Glomerular visceral epithelial cell (primary cell): Measurements from ENCODE around the gene NAGLU.
"Not testable (repeated sequence)": the region's sequence is repeated elsewhere in the genome, so short reads cannot be mapped to it uniquely, and the experiment has no call there.

ENCODE experiments used
- DNase-seq: peaks from one replicate; pipeline ENCODE4 v3.0.0-alpha.2; 2016; ENCODE audit errors: extremely low spot score

NAGLU gene

DNA sequence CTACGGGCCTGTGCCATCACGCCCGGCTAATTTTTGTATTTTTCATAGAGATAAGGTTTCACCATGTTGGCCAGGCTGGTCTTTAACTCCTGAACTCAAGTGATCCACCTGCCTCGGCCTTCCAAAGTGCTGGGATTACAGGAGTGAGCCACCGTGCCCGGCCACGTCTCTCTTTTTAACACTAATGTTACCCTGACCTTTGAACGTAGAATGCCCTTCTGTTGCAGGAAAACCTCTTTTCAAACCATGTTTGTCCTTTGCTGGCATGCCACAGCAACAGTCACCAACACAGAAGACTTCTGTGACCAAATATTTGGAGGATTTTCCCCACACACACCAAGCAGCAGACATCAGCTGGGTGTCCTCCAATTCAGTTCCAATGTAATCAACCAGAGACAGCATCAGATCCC, 8.8 kb downstream of the NAGLU start:
- DNase-seq: no peak

DNA sequence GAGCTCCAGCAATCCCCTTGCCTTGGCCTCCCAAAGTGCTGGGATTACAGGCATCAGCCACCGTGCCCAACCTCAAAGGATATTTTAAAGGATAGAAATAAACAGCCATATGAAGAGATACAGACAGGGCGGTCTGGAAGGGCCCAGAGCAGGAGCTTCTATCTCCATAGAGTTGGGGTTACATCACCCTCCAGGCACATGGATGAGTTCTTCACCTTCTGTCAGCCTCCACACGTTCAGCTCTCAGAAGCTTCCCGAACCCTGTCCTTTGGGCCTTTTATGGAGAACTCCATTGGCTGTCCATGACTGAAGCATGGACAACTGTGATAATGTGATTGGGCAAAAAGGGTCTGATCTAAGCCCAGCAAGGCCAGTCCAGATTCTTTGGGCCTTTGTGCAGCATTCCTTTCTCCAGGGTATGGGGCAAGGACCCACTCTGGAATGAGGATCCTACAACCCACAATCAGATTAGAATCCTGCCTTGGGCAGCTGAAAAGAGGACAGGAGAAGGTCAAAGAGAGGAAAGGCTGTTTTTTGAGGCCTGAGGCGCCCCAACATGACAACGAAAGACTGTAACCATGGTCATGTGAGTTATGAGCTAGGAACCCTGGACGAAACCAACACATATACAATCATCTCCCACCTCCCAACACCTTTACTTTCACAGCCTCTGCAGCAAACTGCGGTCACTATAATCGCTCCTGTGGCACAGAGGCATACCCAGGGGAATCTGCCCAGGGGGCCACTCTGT, 9.9 kb downstream of the NAGLU start:
- not testable (repeated sequence) for DNase-seq

DNA sequence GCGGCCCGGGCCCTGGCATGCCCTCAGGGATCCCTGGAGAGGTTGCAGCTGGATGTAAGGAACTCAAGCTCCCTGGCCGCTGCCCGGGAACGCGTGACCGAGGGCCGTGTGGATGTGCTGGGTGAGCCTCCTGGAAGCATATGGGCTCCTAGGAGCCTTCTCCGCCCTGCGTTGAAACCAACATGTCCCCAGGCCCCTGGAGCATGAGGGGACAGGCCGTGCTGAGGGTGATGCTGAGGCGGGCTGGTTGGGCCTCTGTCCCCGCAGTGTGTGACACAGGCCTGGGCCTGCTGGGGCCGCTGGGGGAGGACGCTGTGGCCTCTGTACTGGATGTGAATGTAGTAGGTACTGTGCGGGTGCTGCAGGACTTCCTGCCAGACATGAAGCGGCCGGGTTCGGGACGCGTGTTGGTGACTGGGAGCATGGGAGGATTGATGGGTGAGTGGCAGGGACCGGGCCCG, 11.0 kb downstream of the NAGLU start:
- no peak for DNase-seq

DNA sequence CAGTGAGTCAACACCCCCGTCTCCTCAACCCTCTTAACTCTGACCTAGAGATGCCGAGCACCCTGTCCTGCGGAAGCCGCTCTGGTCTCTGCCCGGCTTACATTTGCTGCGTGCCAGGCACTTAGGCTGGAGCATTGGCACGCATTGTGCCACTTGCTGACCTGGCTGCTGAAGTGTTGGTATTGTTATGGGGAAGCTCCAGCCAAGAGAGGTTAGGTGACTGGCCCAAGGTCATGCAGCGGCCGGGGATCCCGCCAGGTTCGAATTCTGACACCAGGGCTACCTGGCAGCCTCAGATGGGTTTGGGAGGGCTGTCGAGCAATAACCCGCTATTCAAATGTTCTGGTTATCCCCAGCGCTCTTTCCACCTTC, 11.6 kb downstream of the NAGLU start:
- DNase-seq: no peak

DNA sequence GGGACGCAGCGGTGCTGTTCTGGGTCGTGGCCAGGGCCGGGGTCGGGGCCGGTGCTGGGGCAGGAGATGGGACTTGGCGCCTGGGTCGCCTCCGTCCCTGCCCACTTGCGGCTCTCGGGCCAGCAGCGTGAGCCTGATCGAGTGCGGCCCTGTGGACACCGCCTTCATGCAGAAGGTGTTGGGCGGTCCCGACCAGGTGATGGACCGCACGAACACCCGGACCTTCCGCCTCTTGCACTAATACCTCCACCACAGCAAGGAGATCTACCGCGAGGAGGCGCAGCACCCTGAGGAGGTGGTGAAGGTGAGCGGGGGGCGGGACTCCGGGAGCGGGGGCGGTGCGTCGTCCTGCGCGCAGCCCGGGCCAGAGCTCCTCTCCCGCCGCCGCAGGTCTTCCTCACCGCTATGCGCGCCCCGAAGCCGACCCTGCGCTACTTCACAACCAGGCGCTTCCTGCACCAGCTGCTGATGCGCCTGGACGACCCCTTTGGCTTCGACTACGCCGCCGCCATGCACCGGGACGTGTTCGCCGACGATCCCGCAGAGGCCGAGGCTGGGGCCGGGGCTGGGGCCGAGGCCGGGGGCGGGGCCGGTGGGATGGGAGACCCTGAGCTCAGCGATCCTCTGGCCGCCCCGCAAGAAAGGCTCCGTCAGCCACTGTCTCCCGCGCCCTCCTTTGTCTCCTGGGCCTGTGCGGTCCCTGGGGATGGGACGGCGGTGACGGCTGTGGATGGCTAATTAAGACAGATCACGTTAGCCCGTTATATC, 12.2 kb downstream of the NAGLU start:
- DNase-seq: no peak

DNA sequence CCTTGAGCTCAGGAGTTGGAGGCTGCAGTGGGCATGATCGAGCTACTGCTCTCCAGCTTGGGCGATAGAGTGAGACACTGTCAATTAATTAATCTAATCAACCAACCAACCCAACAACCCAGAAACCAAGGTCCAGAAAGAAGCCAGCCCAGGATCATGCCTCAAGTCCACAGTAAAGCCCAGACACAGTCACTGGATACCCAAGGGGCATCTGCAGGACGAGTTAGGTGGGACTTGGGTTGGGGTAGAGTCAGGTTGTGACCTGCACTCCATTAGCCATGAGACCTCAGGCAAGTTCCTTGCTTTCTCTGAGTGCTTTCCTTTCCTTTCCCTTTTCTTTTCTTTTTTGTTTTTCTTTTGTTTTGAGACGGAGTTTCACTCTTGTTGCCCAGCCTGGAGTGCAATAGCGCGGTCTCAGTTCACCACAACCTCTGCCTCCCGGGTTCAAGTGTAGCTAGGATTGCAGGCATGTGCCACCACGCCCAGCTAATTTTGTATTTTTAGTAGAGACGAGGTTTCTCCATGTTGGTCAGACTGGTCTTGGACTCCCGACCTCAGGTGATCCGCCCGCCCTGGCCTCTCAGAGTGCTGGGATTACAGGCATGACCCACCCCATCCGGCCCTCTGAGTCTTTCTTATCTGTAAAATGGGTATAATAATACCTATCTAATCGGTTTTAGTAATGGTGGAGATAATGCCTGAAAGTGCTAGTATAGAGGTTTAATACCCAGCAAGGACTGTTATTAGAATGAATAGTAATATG, 13.1 kb downstream of the NAGLU start:
- DNase-seq: no peak

DNA sequence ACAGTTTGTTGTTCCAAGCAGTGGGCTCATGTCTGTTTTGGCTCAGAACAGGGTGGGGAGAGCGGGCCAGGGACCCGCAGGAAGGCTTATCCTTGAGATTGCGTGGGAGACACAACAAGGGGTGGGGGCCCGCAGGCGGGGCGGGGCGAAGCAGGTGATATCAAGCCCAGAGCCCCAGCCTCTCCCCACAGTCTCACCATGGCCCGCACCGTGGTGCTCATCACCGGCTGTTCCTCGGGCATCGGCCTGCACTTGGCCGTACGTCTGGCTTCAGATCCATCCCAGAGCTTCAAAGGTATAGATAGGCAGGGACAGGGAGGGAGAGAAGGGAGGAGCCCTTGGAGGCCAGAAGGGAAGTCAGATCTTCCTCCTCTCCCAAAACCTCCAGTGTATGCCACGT, 16.7 kb downstream of the NAGLU start, which contains the start of gene HSD17B1:
TSS of gene HSD17B1 (plus strand) at position 188 of the 400 bp plus-strand sequence. CDS start at position 199, 11 bp downstream.
- DNase-seq: not testable (repeated sequence)

DNA sequence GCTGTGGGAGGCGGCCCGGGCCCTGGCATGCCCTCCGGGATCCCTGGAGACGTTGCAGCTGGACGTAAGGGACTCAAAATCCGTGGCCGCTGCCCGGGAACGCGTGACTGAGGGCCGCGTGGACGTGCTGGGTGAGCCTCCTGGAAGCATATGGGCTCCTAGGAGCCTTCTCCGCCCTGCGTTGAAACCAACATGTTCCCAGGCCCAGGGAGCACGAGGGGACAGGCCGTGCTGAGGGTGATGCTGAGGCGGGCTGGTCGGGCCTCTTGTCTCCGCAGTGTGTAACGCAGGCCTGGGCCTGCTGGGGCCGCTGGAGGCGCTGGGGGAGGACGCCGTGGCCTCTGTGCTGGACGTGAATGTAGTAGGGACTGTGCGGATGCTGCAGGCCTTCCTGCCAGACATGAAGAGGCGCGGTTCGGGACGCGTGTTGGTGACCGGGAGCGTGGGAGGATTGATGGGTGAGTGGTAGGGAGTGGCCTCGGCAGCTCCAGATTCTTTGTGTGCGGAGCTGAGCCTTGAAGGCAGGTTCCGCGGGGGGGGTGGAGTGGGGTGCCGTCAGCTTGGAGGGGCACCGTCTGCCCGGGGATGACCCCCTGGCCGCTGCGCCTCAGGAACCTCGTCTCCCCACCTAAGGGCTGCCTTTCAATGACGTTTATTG, 17.2 kb downstream of the NAGLU start:
- no peak for DNase-seq

DNA sequence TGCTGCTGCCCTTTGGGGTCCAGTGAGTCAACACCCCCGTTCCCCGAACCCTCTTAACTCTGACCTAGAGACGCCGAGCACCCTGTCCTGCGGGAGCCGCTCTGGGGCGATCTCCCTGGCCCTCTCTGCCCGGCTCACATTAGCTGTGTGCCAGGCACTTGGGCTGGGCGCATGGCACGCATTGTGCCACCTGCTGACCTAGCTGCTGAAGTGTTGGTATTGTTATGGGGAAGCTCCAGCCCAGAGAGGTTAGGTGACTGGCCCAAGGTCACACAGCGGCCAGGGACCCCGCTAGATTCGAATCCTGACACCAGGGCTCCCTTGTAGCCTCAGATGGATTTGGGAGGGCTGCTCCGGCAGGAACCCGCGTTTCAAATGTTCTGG, 17.8 kb downstream of the NAGLU start:
- DNase-seq: no peak

DNA sequence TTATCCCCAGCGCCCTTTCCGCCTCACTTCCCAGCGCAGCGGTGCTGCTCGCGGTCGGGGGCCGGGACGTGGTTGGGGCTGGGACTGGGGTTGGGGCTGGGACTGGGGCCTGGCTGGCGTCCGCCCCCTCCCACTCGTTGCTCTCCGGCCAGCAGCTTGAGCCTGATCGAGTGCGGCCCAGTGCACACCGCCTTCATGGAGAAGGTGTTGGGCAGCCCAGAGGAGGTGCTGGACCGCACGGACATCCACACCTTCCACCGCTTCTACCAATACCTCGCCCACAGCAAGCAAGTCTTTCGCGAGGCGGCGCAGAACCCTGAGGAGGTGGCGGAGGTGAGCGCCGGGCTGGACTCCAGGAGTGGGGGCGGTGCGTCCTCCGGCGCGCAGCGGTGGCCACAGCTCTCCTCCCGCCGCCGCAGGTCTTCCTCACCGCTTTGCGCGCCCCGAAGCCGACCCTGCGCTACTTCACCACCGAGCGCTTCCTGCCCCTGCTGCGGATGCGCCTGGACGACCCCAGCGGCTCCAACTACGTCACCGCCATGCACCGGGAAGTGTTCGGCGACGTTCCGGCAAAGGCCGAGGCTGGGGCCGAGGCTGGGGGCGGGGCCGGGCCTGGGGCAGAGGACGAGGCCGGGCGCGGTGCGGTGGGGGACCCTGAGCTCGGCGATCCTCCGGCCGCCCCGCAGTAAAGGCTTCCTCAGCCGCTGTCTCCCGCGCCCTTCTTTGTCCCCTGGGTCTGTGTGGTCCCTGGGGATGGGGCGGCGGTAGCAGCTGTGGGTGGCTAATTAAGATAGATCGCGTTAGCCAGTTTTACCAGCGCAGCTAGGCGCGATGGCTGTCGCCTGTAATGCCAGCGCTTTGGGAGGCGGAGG, 18.4 kb downstream of the NAGLU start:
- DNase-seq: peak; percentile 88

DNA sequence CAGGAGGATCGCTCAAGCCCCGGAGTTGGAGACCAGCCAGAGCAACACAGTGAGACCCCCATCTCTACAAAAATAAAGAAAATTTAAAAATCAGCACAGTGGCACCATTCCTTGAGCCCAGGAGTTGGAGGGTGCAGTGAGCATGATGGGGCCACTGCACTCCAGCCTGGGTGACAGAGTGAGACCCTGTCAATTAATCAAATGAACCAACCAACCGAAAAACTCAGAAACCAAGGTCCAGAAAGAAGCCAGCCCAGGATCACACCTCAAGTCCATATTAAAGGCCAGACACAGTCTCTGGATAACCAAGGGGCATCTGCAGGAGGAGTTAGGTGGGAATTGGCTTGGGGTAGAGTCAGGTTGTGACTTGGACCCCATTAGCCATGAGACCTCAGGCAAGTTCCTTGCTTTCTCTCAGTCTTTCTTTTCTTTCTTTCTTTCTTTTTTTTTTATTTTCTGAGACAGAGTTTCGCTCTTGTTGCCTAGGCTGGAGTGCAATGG, 19.1 kb downstream of the NAGLU start:
- DNase-seq: no peak

DNA sequence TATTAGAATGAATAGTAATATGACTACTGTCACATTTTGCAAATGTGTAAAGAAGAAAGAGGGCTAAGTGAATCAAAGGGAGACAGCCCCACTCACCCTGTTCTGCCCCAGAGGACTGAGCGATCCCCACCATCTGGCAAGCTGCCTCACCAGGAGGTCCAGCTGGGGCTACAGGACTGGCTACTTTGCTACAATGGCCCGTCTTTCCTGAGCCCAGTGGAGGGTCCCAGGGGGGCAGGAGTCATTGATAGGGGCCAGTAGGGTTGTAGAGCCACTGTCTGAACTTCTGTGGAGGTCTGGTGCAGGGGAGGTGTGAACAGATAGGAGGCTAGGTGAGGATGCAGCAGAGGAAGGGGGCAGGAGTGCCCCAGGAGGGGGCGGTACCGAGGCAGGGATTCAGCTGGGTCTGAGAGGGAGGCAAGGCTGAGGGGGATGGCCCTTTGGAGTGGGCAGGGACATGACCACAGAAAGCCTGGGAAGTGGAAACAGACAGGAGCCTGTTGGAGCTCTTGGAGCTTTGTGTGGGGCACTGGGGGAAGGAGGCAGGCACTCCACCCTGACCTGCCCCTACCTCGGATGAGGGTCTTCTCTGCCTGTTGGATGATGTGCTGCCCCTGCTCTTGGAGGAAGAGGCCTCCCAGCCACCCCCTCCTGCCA, 20.0 kb downstream of the NAGLU start:
- peak; percentile 33 for DNase-seq

DNA sequence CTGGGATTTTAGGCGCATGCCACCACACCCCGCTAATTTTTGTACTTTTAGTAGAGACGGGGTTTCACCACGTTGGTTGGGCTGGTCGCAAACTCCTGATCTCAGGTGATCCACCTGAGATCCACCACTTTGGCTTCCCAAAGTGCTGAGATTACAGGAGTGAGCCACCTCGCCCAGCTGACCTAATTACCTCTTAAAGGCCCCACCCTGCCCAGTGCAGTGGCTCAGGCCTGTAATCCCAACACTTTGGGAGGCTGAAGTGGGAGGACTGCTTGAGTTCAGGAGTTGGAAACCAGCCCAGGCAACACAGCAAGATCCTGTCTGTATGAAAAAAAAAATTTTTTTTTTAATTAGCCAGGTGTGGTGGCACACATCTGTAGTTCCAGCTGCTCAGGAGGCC, 23.0 kb downstream of the NAGLU start:
- no peak for DNase-seq

DNA sequence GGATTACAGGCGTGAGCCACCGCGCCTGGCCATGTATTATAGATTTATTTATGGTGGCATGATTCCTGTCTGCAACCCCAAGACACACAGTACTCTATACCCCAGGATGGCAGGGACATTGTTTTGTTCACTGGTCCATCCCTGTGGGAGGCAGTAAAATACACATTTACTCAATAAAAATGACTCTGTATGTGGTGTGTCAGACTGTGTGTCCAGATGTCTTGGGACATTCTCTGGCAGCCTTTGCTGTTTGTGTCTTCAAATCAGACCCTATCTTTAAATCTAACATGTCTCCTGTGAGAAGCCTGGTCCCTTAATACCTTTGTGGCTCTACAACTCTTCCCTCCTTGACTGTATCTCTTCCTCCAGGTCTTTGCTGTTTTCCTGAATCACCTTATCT, 24.2 kb downstream of the NAGLU start:
- DNase-seq: no peak

DNA sequence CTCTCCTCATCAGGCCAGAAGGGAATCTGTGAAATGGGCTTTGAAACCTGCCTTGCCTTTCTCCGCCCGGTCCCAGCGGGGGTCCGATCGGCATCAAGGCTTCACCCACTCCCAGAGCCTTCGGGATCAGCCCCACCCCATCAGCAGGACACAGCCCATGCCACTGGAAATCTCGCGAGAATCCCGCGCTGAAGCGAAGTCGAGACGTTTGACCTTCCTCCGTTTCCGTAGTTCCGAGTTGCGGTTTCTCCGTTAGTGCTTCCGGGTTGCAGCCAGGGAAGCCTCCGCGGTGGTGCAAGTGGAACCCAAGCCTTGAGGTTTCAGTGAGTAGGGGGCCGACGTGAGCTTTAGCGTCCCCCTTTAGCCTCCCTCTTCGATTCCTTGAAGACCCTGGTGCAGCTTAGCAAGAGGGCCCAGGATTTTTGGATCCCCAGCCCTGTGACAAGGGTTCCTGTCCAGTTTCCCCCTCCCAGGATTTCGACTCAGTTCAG, 25.9 kb downstream of the NAGLU start, which contains the start of gene COASY:
TSS of gene COASY (plus strand) at position 252 of the 491 bp plus-strand sequence. CDS start 475 bp downstream, outside the sequence.
- peak; percentile 96 for DNase-seq

DNA sequence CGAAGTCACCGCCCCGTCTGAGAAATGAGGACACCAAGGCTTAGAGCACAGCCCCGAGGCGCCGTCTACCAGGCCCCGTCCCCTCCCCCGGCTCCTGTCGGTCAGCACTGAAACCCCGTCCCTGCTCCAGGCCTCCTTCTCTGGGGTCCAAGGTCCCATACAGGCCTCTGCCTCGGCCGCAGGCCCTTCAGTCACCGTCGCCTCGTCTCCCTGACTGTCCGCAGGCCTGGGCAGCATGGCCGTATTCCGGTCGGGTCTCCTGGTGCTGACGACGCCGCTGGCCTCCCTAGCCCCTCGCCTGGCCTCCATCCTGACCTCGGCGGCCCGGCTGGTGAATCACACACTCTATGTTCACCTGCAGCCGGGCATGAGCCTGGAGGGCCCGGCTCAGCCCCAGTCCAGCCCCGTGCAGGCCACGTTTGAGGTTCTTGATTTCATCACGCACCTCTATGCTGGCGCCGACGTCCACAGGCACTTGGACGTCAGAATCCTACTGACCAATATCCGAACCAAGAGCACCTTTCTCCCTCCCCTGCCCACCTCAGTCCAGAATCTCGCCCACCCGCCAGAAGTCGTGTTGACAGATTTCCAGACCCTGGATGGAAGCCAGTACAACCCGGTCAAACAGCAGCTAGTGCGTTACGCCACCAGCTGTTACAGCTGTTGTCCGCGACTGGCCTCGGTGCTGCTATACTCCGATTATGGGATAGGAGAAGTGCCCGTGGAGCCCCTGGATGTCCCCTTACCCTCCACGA, 26.5 kb downstream of the NAGLU start:
- DNase-seq: peak; percentile 31

DNA sequence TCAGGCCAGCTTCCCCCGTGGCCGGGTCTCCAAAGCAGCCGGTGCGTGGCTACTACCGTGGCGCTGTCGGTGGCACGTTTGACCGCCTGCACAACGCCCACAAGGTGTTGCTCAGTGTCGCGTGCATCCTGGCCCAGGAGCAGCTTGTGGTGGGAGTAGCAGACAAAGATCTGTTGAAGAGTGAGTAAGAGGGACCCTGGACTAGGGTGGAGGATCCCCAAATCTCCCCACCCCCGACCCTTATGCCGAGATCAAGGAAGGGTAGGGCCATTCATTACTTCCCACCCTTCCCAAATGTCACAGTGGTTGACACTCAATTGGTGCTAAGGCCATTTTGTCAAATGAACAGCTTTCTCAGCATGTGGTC, 27.1 kb downstream of the NAGLU start:
- no peak for DNase-seq

DNA sequence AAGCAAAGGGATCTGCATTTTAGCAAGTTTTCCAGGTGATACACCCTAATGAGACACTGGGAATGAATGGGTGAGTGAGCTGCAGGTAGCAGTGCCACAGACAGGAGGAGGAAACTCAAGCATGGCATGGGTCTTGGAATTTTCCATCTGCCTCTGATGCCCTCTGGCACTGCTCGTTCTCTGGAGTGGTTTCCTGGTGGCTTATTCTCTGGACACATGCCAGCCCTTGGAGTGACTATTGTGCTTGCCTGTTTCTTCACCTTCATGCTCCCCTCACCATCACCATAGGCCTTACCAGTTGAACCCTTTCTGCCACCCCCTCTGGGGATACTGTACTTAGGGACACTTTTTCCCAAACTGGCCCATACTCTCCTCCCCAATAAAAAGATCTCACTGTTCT, 27.5 kb downstream of the NAGLU start:
- peak; percentile 36 for DNase-seq

DNA sequence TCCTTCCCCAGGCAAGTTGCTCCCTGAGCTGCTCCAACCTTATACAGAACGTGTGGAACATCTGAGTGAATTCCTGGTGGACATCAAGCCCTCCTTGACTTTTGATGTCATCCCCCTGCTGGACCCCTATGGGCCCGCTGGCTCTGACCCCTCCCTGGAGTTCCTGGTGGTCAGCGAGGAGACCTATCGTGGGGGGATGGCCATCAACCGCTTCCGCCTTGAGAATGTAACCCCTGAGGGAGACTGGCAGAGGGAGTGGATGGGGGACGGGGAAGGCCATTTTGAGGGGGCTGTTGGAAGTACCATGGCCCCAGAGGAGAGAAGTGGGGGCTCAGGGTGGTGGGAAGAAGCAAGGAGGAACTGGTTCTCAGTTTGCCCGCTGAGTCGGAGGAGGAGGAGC, 27.9 kb downstream of the NAGLU start:
- no peak for DNase-seq
